Activated effector memory CD4-positive, alpha-beta T cell treated with Interleukin-2 at 50 U/mL for 16 hours (primary cell): ENCODE data around the gene MAGI1.

ENCODE experiments used
- DNase-seq: peaks from one replicate; pipeline ENCODE4 v3.0.0-alpha.2; 2020

The MAGI1 gene

DNA sequence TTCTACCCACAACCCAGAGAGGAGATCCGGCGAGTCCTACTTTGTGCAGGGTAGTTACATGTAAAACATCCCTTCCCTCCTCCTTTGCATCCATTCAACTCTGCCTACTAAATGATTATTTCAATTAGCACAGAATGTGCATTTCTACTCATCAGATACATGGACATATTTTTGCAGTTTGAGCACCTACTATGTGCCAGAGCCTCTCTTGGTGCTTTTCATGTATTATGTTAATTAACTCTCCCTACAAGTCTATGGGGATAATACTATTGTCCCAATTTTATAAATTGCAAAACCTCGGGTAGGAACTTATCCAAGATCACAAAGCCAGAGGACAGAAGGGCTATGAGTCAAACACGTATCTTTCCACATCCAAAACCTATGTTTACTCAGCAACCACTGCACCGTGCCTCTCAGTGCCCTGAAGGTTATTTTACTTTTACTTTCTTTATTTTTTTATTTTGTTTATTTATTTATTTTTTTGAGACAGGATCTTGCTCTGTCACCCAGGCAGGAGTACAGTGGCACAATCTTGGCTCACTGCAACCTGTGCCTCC lies 432.8 kb downstream of the MAGI1 start:
- no peak for DNase-seq

DNA sequence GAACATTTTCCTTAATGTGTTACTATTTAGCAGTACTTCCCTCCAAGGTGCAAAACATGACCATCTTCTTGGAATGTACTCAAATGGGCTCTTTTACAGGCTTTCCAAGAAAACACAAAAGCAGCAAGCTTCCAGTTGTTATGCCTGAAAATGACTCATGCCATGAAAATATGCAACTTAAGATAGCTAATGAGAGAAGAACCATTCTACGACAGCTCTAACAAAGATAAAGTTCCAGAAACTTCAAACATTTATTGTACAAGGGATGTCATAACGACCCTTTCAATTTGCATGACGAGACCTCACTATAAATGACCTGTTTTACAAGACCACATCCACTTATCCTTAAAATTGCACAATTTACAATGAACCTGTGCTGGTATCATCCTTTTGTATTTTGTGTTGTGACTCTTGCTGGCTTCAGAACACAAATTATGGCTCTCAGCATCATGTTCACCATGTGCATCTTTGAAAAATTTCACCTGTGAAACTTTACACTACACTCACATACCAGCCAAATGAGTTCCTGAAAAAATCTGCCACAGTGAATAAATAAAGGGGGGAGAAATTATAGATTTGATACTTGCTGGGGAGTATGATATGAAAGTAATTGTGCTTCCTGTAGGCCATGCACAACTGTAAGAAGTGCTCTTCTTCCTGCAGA lies 433.7 kb downstream of the MAGI1 start:
- DNase-seq: no peak

DNA sequence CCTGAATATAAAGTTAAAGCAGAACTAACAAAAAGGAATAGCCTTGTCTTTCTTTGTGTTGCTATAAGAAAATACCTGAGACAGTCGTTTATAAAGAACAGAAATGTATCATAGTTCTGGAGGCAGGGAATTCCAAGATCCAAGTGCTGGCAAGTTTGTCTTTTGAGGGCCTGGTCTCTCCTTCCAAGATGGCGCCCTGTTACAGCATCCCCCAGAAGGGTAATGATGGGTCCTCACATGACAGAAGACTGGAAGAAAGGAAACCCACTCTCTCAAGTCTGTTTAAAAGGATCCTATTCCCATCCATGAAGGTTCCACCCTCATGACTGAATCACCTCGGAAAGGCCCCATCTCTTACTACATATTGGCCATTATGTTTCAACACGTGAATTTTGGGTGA lies 435.1 kb downstream of the MAGI1 start:
- DNase-seq: no peak

DNA sequence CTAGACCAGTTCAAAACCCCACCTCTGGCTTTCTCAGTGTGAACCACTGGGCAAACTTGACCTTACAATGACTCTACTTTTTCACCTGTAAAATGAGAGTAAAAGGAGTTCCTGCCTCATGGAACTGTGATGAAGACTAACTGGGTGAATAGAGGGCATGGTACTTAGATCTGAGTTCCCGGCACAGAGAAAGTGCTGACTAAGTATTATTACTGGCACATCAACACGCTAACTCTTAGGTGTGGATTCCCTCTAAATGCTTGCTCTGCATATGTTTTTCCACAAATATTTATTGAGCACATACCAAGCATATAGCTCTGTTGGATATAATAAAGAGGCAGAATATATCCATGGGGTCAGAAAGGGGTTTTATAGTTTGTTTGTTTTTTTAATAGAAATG lies 437.8 kb downstream of the MAGI1 start:
- no peak for DNase-seq

DNA sequence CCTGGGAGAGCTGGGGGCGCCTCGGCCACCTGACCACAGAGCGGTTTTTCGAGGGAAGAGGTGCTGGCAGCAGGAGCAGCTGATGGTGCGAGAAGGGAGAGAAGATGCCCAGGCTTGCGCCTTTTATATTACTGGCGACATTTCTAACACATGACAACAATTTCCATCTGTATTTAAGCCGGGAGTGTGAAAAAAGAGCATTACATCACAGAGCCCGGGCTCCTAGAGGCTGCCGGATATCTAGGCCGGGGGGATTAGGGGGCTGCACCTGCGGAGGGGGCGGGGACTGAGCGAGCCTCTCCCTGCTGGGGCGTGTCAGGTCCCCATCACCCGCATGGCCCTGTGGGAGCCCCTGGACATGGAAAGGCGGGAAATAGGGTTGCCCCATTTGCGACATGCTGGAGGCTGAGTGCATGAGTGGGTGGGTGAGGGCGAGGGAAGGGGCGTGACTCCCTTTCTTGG lies 440.7 kb downstream of the MAGI1 start:
- no peak for DNase-seq

DNA sequence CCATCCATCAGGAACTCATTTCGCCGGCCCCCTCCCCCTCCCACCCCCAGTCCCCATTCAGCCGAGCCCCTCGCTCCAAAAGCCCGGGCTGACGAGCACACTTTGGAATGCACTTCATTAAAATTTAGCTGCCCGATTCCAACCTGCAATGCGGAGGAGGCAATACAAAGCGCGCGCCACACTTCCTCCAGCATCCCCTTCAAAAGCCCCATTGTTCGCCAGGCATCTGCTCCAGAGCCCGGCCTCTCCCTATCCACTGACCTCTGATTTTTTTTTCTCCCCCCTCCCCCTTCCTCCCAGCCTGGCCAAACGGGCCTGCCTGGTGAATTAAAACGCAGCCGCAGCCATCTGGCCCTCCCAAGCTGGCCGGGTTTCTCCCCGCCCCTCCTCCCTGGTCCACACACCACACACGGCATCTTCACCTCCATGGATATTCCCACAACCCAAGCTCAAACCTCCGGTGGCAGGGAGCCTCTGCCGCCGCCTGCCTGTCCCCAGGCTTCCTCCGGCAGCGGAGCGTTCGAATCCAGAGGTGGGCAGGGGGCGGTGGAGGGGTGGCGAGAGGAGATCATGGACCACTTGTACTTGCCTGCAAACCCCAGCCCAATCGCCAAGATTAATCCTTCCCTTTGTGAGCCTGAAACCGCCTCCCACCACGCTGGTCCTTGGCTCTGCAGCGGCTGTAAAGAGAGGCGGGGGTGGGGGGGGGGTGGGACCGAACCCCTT lies 441.3 kb downstream of the MAGI1 start:
- no peak for DNase-seq

DNA sequence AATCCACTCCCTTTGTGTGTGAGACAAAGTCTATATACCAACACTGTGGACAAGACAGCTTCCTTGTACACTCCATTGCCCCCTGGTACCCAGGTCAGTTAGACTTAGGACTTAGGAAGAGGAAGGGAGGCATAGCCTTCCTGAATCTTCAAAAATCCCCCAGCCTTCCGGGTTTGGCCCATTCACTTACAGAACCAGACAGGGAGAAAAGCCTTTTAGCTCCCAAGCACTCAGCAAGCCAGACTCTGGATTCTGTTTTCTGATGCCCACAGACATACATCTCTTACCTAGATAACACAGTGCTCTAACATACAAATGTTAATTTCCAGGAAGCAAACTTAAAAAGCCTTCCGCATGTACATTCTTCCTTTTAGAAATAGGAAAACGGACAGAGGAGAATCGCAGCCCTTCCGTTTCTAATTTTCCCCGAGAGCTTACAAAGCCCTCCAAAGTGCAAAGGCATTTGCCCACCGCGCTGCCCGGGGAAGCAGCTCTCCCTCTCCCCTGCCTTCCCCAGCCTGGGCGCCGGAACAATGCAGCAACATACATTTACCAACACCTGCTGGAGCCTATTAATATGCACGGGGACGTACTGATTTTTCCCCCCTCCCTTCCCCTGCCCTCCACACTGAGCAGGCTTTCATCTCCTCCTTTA lies 442.0 kb downstream of the MAGI1 start:
- no peak for DNase-seq

DNA sequence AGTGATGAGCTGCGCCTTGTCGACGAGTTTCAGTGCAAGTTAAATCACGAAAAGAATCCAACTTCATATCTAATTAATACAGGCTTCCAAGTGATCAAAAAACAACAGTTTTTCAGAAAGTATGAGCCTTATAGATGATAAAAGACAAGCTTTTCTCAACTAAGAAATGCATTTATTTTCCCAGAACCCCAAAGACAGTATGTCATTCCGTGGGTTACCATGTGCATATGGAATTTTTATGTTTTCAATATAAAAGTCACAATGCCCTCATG lies 442.8 kb downstream of the MAGI1 start:
- no peak for DNase-seq

DNA sequence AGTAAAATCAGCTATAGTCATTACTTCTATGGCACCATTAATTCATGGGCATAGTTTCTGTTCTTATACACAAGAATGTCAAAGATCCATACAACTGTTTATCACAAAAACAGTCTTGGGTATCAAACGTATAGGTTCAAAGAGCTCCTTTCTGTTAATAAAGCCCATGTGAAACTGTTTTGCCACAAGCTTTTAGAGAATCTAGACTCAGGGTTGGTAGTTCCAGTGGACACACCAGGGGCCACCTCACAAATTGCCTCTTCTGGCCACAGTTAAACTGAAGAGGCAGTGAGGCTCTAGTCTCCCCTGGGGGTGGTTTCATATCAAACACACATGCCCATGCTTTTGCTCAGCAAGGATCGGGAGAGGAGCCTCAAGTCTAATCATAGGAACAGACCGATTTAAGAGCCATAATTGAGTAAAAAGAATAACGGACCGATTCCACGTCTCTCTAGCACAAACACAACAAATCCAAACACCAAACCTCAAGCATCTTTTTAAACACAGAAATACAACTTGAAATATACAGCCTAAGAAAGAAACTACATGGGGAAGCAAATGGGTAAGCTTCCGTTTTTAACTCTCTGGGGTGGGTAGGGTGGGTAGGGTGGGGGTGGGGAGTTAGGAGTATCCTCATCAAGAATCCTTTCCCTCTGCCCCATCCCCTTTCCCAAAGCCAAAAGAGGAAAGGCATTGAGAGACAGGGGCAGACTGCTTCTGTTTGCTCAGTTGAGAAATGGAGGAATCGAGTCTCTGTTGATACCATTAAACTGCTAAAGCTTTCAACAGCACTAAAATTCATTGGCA lies 443.3 kb downstream of the MAGI1 start:
- DNase-seq: no peak

DNA sequence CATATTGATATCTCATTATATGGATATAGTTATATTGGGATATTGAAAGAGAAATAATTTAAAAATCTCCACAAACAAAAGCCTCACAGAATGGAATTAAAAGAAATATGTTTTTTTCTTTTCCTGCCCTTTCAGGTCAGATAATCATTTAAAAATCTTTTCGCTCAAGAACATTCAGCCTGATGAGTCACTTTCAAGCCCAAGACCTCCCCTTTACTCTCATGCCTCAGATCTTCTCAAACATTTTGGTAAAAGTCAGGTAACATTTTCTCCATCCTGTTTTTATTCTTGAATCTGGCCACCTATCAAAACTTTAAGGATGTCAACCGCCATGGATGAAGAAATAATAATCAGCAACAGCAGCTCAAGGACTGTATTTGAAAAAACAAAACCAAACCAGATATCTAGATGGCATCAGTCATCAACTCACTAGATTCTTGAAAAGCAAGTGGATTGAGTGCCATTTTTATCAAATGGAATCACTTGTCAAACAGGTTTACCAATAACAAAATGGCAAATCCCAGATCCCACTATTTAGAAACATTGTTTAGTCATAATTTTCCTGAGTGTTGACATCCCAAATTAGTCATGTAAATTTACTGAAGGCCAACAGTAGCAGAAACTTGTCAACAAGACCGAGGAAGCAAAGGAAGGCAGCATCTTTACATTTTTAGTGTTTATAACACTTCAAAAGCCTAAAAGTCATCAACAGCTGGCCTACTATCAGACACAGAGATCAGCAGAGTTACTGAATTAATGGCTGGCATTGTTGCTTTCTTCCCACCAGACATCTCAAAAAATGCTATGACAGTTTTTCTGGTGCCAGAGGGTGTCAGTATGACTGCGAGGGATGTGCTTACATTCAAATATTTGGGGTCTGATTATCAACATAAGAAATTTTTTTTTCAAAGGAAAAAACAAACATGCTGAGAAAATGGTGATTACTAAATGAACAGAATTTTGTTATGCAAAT lies 444.7 kb downstream of the MAGI1 start:
- no peak for DNase-seq

DNA sequence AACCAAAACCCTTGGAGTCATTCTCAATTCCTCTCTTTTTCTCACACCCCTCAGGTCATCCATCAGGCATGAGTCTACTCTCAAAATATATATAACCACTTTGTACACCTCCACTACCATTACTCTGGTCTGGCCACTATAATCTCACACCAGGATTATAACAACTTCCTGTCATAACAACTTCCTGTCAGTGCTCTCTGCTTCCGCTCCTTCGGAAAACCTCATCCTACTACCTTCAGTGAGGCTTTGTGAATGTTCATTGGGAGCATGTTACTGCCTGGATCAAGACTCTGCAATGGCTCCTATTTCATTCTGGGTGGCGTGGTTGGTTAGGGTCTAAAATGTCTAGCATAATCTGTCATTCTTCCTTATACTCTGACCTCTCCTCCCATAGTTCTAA lies 447.4 kb downstream of the MAGI1 start:
- DNase-seq: no peak

DNA sequence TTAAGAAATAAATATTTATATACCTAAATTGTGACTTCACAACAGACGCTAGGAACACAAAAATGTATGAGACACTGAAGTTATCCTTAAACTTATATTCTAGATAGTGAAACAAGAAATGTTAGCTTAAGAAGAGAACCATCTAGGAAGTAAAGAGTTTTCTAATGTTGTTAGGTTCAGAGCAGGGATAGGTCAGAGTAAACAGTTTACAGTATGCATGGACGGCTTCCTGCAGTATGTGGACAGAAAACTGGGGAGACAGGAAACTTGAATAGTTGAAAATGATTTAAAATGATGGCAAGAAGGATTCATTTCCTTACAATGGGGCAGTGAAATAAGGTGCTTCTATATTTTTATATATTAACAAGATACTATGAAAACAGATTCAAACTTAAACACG lies 449.8 kb downstream of the MAGI1 start:
- DNase-seq: no peak

DNA sequence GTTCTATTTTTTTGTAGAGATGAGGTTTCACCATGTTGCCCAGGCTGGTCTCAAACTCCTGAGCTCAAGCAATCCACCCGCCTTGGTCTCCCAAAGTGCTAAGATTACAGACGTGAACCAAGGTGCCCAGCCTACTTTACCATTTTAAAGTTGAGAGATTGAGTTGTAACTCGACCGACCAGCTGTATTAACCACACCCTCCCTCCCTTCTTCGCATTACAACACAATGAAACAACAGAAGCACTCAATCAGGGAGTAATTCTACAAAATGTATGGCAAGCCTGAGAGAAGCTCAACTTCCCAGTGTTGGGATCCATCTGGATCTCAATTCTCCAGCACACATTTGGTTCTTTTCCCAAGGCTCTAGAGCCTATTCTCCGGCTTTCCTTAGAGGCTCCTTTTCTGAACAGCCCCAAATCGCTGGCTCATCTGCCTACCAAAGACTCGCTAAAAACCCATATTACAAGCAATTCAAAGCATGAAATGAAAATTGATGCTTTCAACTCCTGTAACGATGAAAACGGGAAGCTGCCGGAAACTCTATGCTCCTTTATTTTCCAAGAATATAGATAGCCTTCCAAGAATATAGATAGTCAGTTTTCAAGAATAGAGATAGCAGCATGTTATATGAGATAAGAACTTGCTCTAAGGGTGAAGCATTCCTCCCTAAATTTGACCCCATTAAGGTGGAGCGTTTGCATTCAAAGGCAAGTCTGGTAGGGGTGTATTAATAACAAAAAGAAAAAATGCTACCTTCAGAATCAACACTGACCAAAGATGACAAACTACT lies 450.9 kb downstream of the MAGI1 start:
- no peak for DNase-seq

DNA sequence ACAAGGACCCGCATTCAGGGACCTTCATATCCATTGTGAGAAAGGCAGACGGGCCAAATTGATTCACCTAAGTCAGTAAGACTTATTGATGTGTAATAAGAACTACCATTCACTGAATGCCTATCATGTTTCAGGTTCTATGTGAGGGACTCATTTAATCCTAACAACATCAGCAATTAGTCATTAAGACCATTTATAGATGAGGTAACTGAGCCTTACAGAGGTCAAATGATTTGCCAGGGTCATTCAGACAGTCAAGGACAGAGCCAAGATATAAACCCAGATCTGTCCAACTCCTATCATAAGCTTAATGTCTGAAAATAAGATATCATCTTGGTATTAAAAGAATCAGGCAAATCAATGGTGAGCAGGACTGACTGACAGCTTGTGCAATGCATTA lies 453.8 kb downstream of the MAGI1 start:
- DNase-seq: no peak

DNA sequence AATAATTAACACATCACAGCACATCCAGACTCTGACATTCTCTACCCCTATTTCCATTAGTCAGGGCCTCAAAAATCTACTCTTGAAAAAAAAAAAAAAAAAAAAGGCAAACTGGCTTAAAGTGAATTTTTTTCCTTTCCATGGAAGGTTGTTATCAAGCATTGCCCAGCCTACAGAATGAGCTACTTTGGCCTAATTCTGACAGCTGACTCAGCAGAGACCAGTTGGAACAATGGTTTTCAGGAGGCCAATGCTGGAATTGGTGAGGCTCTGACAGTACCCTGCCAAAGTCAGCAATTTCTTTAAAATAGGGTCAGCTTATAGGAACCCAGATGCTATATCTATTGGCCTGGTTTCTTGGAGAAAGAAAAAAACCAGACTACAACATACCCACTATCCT lies 454.7 kb downstream of the MAGI1 start:
- no peak for DNase-seq

DNA sequence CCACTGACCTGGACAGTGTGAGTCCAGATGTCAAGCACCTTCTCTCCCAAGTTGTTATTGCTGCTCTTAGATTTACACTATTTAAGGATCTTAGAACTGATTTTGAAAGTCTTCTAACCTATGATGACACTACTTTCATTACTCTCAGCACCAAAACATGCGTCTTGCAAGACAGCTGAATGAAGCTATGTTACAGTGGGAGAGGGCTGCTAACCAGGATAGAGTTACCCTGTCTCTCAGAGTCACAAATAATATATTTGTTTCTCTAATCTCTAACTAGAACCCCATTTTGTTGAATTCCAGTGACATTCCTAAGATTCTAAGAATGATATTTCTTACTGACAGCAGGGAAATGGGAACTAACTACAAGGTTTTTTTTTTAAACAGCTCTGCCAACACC lies 455.5 kb downstream of the MAGI1 start:
- DNase-seq: no peak

DNA sequence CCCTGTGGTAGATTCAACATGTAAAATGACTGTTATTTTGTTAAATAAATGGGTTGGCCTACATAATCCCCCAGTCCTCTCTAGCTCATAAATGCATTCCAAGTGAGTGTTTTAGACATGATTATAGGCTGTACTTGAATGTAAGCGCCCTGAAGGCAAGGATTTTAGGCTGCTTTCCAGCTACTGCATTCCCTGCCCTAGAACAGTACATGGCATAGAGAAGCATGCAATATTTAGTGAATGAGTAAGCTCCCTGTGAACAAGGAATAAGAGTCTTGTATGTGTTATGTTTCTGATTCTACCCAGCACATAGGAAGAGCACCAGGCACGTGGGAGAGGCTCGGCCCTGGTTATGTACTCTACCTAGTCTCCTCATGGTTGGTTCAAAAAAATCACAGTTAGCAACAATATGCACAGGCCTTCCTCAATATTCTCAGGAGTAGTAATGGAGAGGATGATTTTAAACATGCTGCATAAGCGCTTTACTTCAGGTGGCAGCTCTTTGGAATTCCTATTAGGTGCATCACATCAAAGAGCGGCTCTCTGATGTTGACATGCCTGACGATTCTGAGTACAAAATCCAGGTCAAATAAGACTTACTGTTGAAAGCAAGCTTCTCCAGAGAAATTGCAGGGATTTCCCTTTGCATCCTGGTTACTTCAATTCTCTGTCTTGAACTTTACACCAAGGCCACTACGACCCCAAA lies 456.6 kb downstream of the MAGI1 start:
- DNase-seq: no peak

DNA sequence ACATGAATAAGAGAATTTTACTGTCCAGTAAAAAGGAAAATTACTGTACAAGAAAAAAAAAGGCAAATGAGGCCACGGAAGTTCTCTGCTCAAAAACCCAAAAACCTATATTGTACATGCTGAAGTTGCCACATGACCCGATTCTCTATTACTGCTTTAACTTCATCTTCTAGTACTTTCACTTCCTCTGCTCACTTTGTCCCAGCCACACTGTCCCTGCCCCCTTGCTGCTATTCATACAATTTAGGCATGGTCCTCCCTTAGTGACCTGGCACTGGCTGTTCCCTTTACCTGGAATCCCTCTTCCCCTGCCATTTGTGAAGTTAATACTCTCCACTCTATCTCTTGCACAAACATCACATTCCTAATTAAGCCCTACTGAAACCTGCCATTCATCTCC lies 457.4 kb downstream of the MAGI1 start:
- DNase-seq: no peak

DNA sequence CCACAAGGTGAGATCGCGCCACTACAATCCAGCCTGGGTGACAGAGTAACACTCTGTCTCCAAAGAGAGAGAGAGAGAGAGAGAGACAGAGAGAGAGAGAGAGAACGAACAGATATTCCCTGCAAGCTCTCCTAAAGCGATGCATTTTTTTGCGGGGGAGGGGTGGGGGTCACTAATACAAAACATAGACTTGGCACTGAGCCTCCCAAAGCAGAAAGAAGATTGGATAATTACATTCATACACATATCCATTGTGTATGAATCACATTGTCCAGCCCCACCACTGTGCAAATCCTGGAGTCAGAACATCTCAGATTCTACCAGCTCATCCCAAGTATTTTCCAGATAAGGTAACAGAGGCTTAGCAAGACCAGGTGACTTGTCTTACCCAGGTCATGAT lies 459.9 kb downstream of the MAGI1 start:
- DNase-seq: no peak

DNA sequence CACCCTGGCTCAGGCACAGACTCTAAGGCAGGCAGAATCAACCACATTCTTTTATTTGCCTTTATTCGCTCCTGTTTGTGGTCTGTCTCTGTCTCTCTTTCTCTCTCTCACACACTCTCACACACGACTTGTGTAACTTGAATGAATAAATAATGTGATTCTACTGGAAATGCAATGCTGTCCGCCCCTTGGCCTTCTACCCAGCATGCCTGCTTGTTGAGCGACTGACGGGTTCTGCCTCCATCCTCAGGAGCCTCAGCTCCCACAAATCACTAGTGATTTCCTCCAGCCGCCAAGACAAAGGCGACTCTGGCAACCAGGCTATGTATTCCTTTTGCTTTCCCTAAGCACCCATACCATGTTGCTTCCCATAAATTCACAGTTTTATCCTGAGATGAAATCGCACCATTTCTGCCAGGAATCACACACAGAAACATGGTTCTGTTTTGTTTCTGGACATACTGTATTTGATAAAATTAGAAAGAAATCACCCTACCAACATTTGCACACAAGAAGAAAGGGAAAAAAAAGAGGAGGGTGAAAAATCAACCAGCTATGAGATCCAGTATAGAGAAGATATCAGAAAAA lies 460.8 kb downstream of the MAGI1 start:
- no peak for DNase-seq
